GM19397 (cell line): ENCODE measurements around the gene NADSYN1.

ENCODE experiments used
- ATAC-seq: cut with Tn5 transposase; IDR thresholded peaks from one replicate; pipeline ENCODE4 v1.9.1; 2021; ENCODE audit warnings: mild to moderate bottlenecking, moderate library complexity; ENCODE audit not compliant: unreplicated experiment

Gene NADSYN1

DNA sequence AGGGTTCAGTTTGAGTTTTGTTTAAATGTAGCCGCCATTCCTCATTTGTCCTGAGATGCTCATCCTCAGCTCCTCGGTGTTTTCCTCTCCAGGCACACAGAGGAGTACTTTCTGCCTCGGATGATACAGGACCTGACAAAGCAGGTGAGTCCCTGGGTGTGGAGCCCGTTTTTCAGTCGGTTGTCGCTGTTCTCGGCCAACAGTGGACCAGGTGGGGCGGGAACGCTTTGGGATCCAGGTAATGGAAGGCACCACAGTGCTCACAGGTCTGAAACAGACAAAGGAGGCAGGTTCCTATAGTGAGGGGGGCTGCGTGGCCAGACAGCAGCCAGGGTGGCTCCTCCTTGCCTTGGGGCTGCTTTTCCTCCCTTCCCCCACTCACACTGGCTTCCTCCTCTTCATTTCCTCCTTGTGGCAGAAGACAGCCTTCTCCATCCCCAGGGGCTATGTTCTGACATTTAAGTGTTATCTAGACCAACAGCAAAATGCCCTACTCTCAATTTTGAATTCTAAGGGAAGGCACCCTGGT is 19.4 kb downstream of the NADSYN1 start:
- no peak for ATAC-seq

DNA sequence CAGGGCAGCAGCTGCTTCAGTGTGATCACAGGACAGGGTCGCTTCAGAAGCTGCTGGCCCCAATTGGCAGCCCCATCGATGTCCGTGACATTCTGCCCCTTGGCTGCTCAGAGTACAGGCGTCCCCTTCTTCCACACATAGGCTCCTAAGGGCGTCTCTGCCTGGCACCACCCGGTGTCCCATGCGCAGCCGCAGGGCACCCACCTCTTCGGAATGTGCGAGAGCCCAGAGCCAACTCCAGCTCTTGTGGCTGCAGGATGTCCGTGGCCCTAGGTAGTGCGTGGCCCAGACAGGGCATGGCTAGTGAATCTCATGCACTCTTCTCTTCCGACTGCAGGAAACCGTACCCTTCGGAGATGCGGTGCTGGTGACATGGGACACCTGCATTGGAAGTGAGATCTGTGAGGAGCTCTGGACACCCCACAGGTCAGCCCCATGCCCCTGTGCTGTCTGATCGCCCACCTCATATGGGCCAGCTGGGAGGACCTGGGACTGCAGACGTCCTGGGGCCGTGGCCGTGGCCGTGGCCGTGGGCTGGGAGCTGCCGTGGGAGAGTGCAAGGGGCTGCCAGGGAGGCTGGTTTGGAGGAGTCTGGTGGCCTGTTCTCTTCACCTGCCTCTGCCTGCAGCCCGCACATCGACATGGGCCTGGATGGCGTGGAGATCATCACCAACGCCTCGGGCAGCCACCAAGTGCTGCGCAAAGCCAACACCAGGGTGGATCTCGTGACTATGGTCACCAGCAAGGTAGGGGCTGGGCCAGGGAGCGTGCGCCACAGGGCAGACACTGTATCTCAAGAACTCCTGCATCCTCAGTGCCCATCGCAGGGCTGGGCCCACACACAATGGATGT is 20.2 kb downstream of the NADSYN1 start:
- ATAC-seq: no peak

DNA sequence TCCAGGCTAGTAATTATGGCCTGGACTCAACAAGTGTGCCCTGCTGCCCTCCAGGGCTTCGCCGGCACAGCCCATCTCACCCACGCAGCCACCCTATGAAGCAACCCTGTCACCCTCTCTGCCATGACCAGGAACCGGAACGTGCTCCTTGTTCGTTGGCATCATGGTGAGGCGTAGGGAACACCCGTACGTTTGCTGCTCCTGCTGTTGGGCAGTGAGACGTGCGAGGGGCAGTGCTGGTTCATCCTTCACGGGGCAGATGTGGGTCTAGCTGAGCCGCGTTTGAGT is 20.7 kb downstream of the NADSYN1 start:
- ATAC-seq: no peak

DNA sequence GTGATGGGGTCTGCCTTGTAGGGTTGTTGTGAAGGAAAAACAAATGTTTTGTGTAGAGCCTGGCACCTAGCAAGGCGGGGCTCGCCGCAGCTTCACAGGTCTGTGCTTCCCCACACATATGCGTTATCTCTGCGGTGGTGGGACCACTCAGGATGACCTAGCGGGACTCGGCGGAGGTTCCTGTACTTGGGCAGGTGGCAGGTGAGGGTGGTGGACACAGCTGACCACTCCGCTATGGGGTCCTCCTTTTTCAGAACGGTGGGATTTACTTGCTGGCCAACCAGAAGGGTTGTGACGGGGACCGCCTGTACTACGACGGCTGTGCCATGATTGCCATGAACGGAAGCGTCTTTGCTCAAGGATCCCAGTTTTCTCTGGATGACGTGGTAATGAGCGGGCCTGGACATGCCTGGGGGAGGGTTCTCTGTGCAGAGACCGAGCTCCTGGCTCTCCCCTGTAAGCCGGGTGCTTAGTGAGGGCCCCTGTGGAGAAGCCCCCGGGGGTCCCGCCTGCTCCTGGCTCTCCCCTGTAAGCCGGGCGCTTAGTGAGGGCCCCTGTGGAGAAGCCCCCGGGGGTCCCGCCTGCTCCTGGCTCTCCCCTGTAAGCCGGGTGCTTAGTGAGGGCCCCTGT is 21.3 kb downstream of the NADSYN1 start:
- no peak for ATAC-seq

DNA sequence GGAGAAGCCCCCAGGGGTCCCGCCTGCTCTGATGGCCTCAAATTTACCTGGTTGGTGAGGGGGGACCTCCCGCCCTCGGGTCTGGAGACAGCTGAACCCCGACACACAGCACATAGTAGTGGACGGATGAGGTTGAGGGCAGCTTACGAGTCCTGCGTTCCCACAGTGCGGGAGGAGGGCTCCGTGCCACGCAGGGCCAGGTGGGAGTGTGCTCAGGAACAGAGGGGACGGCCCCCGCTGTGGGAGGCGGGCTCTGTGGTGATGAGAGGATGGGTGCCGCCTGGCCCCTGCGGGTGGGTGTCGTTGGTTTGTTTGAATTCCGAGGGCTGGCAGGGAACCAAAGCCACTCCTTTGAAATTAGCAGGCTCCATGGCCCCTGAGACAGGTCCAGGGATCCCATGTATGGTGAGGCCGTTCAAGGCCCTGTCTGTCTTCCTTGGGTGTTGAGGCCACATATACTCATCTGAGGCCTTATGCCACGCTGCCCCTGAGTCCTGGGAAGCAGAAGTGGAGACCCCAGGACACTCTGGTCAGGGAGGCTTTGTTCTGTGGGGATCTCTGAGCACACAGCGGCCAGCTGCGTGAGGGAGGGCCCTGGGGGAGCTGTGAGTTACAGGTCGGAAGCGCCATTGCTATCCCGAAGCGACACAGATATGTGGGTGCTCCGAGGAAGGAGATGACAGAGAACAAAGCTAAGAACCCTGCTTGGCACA is 21.9 kb downstream of the NADSYN1 start:
- no peak for ATAC-seq

DNA sequence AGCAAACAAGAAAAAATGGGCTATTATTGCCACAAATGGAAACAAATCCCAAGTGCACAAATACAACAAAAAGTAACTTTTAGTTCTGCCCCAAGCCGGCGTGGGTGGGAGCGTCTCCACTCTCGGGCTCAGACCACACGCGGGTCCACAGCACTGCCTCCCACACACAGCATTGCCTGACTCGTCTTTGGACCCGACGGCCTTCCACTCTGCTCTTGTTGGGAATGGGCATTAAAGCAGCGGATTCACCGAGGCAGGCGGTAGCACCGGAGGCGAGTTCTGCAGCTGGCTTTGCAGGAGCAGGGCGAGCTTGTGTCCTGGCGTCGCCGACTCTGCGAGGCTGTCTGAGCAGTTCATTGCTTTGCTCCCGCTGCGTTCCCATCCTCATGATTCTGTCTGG is 23.0 kb downstream of the NADSYN1 start:
- no peak for ATAC-seq

DNA sequence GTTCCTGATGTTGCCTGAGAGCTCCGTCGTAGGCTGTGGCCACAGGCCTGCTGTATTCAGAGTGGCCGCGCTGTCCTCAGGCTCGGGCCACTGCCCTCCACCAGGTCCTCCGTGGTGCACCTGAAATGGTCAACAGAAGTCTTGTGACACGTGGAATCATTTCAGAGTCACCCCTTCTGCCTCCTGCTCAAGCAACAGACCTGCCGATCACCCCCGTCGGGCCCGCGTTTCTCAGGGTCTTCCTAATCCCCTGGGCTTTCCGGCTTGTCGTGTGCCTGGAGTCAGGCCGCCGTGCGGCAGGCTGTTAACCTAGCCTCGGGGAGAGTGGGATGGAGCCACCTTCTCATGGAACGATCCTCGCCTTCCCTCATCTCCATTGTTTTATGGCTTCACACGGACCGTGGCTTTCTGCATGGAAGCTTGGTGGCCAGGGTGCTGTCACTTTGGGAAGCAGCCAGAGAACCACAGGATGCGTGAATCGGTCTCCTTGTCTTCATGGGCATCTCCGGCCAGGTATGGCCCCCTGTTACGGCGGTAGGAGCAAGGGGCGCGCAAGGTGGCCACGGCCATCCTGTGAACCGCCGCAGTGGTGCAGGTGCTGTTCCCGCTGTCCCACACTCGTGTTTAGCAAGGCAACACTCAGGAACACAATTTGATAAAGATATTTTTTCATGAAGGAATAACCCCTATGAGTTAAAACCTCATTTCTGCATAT is 24.1 kb downstream of the NADSYN1 start:
- ATAC-seq: no peak

DNA sequence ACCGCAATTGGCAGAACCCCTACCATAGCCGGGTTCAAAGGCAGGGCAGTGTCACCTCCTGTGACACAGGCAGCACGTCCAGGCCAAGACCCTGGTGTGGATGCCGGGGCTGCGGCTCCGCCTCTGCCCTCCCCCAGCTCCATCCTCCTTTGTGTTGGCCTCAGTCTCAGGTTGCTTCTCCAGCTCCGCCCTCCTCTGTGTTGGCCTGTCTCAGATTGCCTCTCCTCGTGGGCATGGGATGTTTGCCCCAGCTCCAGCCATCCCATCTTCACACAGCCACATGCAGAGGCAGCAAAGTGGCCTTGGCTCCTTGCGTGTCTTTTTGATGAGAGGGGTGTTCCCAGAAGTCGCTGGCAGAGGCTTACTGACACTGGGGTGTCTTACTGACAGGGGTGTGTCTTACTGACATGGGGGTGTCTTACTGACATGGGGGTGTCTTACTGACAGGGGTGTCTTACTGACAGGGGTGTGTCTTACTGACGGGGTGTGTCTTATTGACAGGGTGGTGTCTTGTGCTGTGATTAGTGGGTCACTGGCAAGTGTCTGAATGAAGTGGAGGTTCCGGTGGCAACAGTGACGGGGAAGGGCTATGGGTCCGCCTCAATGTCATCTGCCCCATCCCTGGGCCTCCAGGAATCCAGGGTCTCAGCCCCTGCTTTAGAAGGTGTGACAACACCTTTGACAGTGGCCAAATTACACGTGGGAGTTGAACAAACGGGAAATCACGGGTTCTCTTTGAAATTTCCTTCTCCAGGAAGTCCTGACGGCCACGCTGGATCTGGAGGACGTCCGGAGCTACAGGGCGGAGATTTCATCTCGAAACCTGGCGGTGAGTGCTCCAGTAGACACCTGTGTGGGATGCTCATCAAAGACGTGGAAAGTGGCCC is 24.9 kb downstream of the NADSYN1 start:
- ATAC-seq: no peak

DNA sequence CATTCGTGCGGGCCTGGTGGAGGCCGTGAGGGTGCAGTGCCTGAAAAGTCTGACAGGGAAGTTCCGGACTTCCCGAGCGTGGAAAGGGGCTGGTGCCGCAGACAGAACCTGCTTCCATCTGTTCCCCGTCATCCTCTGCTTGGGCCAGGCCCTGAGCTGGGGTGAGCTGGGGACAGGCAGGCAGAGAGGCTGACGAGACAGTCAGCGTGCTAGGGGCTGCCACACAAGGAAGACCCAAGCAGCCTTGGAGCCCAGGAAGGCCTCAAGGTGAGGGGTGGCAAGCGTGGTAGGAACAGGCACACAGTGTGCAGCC is 25.5 kb downstream of the NADSYN1 start:
- ATAC-seq: no peak

DNA sequence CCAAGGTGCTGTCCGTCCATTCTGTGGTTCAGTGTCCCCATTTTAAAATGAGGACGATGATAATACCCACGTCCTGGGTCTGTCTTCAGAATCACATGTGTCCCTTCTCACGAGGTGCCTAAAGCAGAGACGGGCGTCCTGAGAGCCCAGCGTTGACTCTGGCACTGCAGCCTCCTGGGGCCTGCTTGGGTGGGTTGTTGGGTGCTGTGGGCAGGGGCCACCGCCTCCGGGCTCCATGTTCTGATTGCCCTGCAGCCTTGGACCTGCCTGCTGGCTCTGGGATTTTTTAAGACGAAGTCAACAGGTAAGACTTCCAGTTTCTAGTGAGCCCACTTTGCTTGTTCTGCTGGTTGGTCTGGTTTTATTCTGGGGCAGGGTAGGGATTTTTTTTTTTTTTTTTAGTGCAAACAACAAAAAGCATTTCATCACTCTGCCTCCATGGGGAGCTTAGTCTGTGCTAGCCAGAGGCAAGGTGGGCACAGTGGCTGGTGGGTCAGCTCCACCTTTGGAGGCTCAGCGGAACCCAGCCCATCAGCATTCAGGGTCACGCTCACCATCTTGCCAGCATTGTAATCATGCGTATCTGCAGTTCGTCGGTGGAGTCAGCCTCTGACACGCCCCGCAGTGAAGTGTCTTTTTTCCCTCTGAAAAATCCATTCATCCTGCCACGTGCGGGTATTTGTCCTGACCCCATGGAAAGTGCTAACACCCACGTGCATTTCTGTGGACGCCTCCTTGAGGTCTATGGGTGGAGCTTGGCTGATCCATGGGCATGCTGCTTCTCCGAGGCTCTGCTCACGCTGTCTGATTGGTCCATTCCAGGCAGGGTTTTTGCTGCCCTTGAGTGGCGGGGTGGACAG is 28.3 kb downstream of the NADSYN1 start:
- no peak for ATAC-seq

DNA sequence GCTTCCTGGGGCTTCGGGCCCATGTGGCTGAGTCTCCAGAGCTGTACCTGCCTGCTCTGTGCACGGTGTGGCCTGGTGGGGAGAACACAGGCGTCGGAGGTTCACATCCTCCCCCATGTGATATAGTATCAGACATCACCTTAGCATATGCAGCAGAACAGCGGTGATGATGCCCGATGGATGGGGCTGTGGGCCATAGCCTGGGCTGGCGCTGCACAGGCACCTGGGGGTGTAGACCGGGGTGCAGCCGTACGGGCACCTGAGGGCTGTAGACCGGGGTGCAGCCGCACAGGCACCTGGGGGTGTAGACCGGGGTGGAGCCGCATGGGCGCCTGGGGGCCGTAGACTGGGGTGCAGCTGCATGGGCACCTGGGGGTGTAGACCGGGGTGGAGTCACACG is 29.2 kb downstream of the NADSYN1 start:
- ATAC-seq: no peak

DNA sequence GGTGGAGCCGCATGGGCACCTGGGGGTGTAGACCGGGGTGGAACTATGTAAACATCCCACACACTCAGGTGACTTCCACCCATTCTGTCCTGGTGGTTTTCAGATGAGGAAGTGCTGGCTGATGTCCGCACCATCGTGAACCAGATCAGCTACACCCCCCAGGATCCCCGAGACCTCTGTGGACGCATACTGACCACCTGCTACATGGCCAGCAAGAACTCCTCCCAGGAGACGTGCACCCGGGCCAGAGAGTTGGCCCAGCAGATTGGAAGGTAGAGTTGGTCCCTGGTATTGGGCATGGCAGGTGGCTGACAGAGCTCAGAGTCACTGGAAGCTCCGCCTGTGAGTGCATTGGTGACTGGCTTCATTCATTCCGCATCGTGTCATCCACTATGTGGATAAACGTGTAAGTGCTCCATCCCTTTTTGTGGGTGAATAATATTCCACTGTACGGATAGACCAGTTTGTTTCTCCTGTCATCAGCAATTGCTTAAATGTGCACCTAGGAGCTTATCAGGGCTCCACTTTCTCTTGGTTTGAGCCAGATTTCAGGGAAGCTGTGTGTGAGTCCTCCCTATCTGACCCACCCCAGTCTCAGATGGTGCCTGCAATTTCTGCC is 29.9 kb downstream of the NADSYN1 start:
- ATAC-seq: no peak

DNA sequence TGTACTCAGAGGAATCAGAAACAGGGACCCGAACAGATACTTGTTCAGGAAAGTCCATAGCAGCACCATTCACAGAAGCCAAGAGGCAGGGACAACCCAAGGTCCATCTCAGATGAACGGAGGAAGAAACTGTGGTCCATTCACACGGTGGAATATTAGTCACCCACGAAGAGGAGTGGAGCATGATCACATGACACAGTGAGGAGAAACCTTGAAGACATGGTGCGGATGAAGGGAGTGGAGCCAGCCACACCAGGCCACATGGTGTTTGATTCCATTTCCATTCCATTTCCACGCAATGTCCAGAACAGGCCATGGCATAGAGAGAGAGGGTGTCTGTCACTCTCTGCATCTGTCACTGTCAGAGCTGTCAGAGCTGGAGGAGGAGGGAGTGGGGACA is 30.7 kb downstream of the NADSYN1 start:
- no peak for ATAC-seq

DNA sequence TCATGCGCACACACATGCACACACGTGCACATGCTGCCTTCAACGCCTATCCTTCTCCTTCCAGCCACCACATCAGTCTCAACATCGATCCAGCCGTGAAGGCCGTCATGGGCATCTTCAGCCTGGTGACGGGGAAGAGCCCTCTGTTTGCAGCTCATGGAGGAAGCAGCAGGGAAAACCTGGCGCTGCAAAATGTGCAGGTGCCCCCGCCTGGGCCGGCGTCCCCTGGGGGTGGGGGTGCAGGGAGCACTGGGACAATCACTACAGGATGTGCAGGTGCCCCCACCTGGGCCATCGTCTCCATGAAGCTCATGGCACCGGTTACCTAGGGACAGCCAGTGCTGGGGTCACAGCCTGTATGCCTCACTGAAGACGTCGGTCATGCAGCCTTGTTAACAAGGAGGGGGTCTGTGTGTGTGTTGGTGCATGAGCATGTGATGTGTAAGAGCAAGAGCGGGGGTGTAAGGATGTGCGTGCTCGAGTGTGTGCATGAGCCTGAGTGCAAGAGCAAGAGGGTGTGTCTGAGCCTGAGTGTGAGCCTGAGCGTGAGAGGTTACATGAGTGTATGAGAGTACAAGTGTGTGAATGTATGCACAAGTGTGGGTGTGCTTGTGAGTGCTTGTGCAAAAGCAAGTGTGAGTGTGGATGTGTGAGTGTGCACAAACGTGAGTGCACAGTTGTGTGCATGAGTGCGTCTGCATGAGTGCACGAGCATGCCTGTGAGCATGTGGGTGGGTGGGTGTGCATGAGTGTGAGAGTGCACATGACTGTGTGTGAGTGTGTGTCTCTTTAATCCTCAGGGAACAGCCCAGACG is 31.5 kb downstream of the NADSYN1 start:
- no peak for ATAC-seq

DNA sequence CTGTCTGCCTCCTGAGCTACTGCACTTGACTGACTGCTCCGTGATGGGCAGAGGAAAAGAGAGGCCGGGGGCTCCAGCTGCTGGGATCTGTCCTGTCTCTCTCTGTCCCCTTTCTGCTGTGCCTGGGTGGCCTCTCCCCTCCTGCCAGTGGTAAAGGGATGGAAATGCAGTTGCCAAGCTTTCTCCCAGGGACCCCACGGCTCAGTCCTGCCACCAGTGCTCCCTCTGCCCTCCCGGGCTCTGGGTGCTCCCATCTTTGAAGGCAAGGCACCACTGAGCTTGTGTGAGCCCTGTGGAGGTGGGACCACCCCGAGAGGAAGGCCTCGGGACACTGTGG is 32.0 kb downstream of the NADSYN1 start:
- ATAC-seq: no peak

DNA sequence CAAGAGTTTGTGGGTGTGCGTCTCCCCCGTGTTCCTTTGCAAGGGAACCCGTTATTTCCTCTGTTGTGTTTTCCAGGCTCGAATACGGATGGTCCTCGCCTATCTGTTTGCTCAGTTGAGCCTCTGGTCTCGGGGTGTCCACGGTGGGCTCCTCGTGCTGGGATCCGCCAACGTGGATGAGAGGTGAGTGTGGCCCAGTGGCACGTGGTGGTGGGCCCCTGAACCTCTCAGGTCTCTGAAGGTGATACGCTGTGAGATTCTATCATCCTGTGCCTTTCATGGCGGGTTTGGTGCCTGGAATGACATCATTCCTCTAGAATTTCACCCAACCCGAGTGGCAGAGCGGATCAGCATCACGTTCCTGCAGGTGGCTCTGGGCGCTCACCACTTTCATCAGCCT is 32.5 kb downstream of the NADSYN1 start:
- no peak for ATAC-seq

DNA sequence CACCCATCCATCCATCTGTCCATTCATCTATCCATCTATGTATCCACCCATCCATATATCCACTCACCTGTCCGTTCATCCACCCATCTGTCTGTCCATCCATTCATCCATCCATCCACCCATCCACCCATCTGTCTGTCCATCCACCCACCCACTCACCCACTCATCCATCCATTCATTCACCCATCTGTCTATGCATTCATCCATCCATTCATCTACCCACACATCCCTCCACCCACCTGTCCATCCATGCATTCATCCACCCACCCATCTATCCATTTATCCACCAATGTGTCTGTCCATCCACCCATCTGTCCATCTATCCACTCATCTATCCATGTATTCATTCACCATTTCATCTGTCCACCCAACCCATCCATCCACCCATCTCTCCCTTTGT is 33.3 kb downstream of the NADSYN1 start:
- no peak for ATAC-seq

DNA sequence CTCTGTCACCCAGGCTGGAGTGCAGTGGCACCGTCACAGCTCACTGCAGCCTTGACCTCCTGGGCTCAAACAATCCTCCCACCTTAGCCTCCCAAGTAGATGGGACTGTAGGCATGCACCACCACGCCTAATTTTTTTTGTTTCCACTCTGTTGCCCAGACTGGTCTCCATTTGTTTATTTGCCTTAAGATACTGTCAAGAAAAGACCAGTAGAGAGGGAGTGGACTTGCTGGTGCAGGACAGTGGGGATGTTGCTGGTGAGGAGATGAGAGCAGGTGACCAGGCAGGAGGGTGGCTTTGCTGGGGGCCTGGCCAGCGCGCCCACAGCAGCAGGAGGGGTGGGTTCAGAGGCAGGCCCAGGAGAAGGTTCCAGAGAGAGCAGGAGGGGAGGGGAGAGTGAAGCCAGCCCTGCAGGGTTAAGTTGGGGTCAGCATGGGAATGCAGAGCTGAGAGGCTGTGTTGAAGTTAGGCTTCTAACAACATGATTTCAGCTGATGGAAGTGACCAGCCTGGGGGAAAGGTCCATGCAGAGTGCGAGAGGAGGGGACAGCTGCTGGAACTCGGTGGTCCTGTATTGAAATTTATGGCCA is 35.8 kb downstream of the NADSYN1 start:
- ATAC-seq: no peak
